Activated CD4-positive, alpha-beta T cell treated with anti-CD3 and anti-CD28 coated beads, Interleukin-2, Interleukin-6, amounts not matched to agents 100 ng/mL and 50 ng/mL, durations not matched to agents 16 hours and 8 hours (primary cell): ENCODE measurements around the gene FBXL16.

ENCODE experiments used
- DNase-seq: peaks from one replicate; pipeline ENCODE4 v3.0.0-alpha.2; 2020

The FBXL16 gene

GRCh38 chr16:734981-735881 is 29.6 kb upstream of the FBXL16 start:
- DNase-seq: no peak

GRCh38 chr16:734208-734980 is 28.8 kb upstream of the FBXL16 start:
- DNase-seq: no peak

GRCh38 chr16:733382-734207 is 28.0 kb upstream of the FBXL16 start:
- peak; percentile 39 for DNase-seq

- no peak for DNase-seq
Measured at GRCh38 chr16:732936-733335, 27.3 kb upstream of the FBXL16 start.

- DNase-seq: no peak
Measured at GRCh38 chr16:732332-732731, 26.7 kb upstream of the FBXL16 start.

GRCh38 chr16:730666-731509 is 25.3 kb upstream of the FBXL16 start:
- DNase-seq: no peak

- DNase-seq: no peak
Measured at GRCh38 chr16:729768-730665, 24.4 kb upstream of the FBXL16 start.

- DNase-seq: no peak
Measured at GRCh38 chr16:728890-729744, 23.5 kb upstream of the FBXL16 start.

GRCh38 chr16:728131-728889 is 22.7 kb upstream of the FBXL16 start:
- peak; percentile 79 for DNase-seq

GRCh38 chr16:727291-727977 is 21.8 kb upstream of the FBXL16 start:
- DNase-seq: peak; percentile 45

GRCh38 chr16:726438-727290 is 21.1 kb upstream of the FBXL16 start, which contains the start of the genes CCDC78 and HAGHL:
CCDC78 (minus strand) TSS chr16:726443; CDS start chr16:726367, 76 bp downstream.
HAGHL (plus strand) TSS chr16:727106; CDS start chr16:727510, 404 bp downstream.
- peak; percentile 71 for DNase-seq

- DNase-seq: no peak
Measured at GRCh38 chr16:726188-726437, 20.5 kb upstream of the FBXL16 start.

- DNase-seq: no peak
Measured at GRCh38 chr16:725463-726187, 20.0 kb upstream of the FBXL16 start.

- DNase-seq: no peak
Measured at GRCh38 chr16:725041-725376, 19.4 kb upstream of the FBXL16 start.

- DNase-seq: no peak
Measured at GRCh38 chr16:724188-725040, 18.8 kb upstream of the FBXL16 start.

GRCh38 chr16:723695-724094 is 18.1 kb upstream of the FBXL16 start:
- no peak for DNase-seq
